Neural progenitor cell (in vitro differentiated cells): ENCODE results near the gene UPK3B. TPM values are rescaled to one million over a fixed set of nuclear protein-coding genes. Genes with fewer than 3 reads are reported as not detected.
"Not testable (repeated sequence)": the region's sequence is repeated elsewhere in the genome, so short reads cannot be mapped to it uniquely, and the experiment has no call there.

ENCODE experiments used
- DNase-seq: peaks from one replicate; pipeline ENCODE4 v3.0.0-alpha.2; 2016; ENCODE audit warnings: low spot score
- H2AFZ ChIP-seq: fragments of 200-600 bp; sonication (generic); replicated peaks from 2 replicates; pipeline ENCODE4 v1.6.1; 2016; ENCODE audit warnings: antibody characterized with exemption
- H3F3A ChIP-seq: fragments of 200-600 bp; sonication (generic); 2 replicates; pipeline ENCODE4 v1.6.1; 2016; ENCODE audit warnings: antibody characterized with exemption, low read depth
- H3K27ac ChIP-seq: fragments of 200-600 bp; sonication (generic); 2 replicates; pipeline ENCODE4 v1.5.1; 2016; ENCODE audit warnings: mild to moderate bottlenecking
- H3K27me3 ChIP-seq: fragments of 200-600 bp; sonication (generic); 2 replicates; pipeline ENCODE4 v1.6.1; 2016; ENCODE audit warnings: mild to moderate bottlenecking, moderate library complexity
- H3K36me3 ChIP-seq: fragments of 200-600 bp; sonication (generic); 2 replicates; pipeline ENCODE4 v1.5.1; 2016
- H3K4me1 ChIP-seq: fragments of 200-600 bp; sonication (generic); 2 replicates; pipeline ENCODE4 v1.6.1; 2016; ENCODE audit warnings: mixed run types
- H3K4me2 ChIP-seq: fragments of 200-600 bp; sonication (generic); 2 replicates; pipeline ENCODE4 v1.6.1; 2016
- H3K4me3 ChIP-seq: fragments of 200-600 bp; sonication (generic); 2 replicates; pipeline ENCODE4 v1.5.1; 2016
- H3K79me2 ChIP-seq: fragments of 200-600 bp; sonication (generic); 2 replicates; pipeline ENCODE4 v1.6.1; 2016; ENCODE audit warnings: low read depth
- H3K9ac ChIP-seq: fragments of 200-600 bp; sonication (generic); 2 replicates; pipeline ENCODE4 v1.6.1; 2016
- H3K9me3 ChIP-seq: fragments of 200-600 bp; sonication (generic); 2 replicates; pipeline ENCODE4 v1.5.1; 2016; ENCODE audit warnings: low read depth
- H4K20me1 ChIP-seq: fragments of 200-600 bp; sonication (generic); 2 replicates; pipeline ENCODE4 v1.6.1; 2016; ENCODE audit warnings: low read depth
- H3K27ac Mint-ChIP-seq: 3 replicates; pipeline ENCODE4 v1.8.0; 2021; ENCODE audit warnings: mixed read lengths
- H3K27me3 Mint-ChIP-seq: 2 replicates; pipeline ENCODE4 v1.8.0; 2022; ENCODE audit warnings: low read depth, mild to moderate bottlenecking, inconsistent platforms, moderate library complexity, mixed read lengths; ENCODE audit not compliant: insufficient read depth
- H3K36me3 Mint-ChIP-seq: 3 replicates; pipeline ENCODE4 v1.8.0; 2021; ENCODE audit warnings: mixed read lengths
- H3K4me1 Mint-ChIP-seq: 3 replicates; pipeline ENCODE4 v1.8.0; 2021; ENCODE audit warnings: mixed read lengths
- H3K4me3 Mint-ChIP-seq: 3 replicates; pipeline ENCODE4 v1.8.0; 2021; ENCODE audit warnings: mild to moderate bottlenecking, moderate library complexity, mixed read lengths
- H3K9me3 Mint-ChIP-seq: 3 replicates; pipeline ENCODE4 v1.8.0; 2020; ENCODE audit warnings: mixed read lengths
- total RNA-seq: library from RNA; depleted of rRNA; stranded (reverse); fragments of >200 nt; gene quantifications from 2 replicates; pipeline ENCODE4 v1.2.3, GENCODE V29; 2015; ENCODE audit warnings: low replicate concordance

UPK3B gene
- total RNA-seq, 1 donor from 2014 or later = not detected

DNA sequence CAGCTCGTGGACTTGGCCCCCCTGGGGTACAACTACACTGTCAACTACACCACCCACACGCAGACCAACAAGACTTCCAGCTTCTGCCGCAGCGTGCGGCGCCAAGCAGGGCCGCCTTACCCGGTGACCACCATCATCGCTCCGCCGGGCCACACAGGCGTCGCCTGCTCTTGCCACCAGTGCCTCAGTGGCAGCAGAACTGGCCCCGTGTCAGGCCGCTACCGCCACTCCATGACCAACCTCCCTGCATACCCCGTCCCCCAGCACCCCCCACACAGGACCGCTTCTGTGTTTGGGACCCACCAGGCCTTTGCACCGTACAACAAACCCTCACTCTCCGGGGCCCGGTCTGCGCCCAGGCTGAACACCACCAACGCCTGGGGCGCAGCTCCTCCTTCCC is 27.7 kb upstream of the UPK3B start:
- H3K4me3 Mint-ChIP-seq, H3K36me3 ChIP-seq, DNase-seq, H3K27ac Mint-ChIP-seq, H3F3A ChIP-seq, H3K27ac ChIP-seq, H3K79me2 ChIP-seq, H4K20me1 ChIP-seq, H3K9me3 Mint-ChIP-seq, H3K4me1 ChIP-seq, H3K27me3 ChIP-seq, H2AFZ ChIP-seq, H3K36me3 Mint-ChIP-seq, H3K9ac ChIP-seq, H3K27me3 Mint-ChIP-seq, H3K9me3 ChIP-seq, H3K4me1 Mint-ChIP-seq, H3K4me2 ChIP-seq, H3K4me3 ChIP-seq: not testable (repeated sequence)

- H3K9me3 Mint-ChIP-seq, H3K4me3 ChIP-seq, H3K27ac Mint-ChIP-seq, H3K4me3 Mint-ChIP-seq, H3K79me2 ChIP-seq, H3K27me3 Mint-ChIP-seq, H3K27ac ChIP-seq, H3K4me1 ChIP-seq, H3F3A ChIP-seq, H4K20me1 ChIP-seq, H3K4me2 ChIP-seq, H3K9me3 ChIP-seq, H3K36me3 Mint-ChIP-seq, H3K27me3 ChIP-seq, H3K4me1 Mint-ChIP-seq, DNase-seq, H2AFZ ChIP-seq, H3K36me3 ChIP-seq, H3K9ac ChIP-seq: not testable (repeated sequence)
These were observed 27.3 kb upstream of the UPK3B start for GRCh38 chr7:76483081-76483480.

- H3K36me3 ChIP-seq, H3K4me1 ChIP-seq, H3F3A ChIP-seq, H3K79me2 ChIP-seq, DNase-seq, H3K27me3 Mint-ChIP-seq, H3K27ac Mint-ChIP-seq, H3K4me1 Mint-ChIP-seq, H3K4me3 Mint-ChIP-seq, H3K27me3 ChIP-seq, H3K9me3 ChIP-seq, H3K36me3 Mint-ChIP-seq, H3K27ac ChIP-seq, H3K9me3 Mint-ChIP-seq, H3K4me3 ChIP-seq, H4K20me1 ChIP-seq, H2AFZ ChIP-seq, H3K9ac ChIP-seq, H3K4me2 ChIP-seq: not testable (repeated sequence)
These were observed 25.9 kb upstream of the UPK3B start for GRCh38 chr7:76484456-76484855.

GRCh38 chr7:76485822-76486610 is 24.3 kb upstream of the UPK3B start:
- H3K36me3 ChIP-seq, H3K79me2 ChIP-seq, H3K4me1 Mint-ChIP-seq, H2AFZ ChIP-seq, H4K20me1 ChIP-seq, H3K4me2 ChIP-seq, H3K36me3 Mint-ChIP-seq, H3K27me3 ChIP-seq, H3K4me3 Mint-ChIP-seq, H3K4me3 ChIP-seq, H3K9me3 Mint-ChIP-seq, H3F3A ChIP-seq, DNase-seq, H3K4me1 ChIP-seq, H3K9me3 ChIP-seq, H3K27ac ChIP-seq, H3K27me3 Mint-ChIP-seq, H3K27ac Mint-ChIP-seq, H3K9ac ChIP-seq: not testable (repeated sequence)

DNA sequence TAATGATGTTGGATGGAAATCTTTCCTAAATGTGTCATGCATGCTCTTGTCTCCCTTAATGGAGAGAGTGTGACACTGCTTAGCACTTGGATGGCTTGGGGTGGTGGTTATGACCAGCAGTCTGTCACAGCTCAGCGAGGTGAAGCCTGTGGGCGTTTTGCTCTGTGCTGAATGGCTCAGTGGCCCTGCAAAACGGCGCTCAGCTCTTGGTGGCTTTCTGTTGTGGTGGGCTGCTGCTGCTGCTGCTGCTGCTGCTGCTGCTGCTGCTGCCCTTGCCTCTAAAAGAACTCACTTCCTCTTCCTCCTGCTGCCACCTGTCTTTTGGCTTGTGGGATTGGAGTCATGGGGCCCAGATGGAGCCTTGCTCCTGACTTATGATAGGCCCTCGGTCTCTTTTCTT is 23.7 kb upstream of the UPK3B start:
- H3K27me3 ChIP-seq, H3K27ac Mint-ChIP-seq, H3K79me2 ChIP-seq, H3F3A ChIP-seq, H3K27me3 Mint-ChIP-seq, H3K4me1 ChIP-seq, H2AFZ ChIP-seq, H4K20me1 ChIP-seq, H3K9me3 Mint-ChIP-seq, H3K4me1 Mint-ChIP-seq, H3K9ac ChIP-seq, H3K36me3 ChIP-seq, H3K4me3 ChIP-seq, DNase-seq, H3K27ac ChIP-seq, H3K36me3 Mint-ChIP-seq, H3K4me3 Mint-ChIP-seq, H3K4me2 ChIP-seq, H3K9me3 ChIP-seq: not testable (repeated sequence)

DNA sequence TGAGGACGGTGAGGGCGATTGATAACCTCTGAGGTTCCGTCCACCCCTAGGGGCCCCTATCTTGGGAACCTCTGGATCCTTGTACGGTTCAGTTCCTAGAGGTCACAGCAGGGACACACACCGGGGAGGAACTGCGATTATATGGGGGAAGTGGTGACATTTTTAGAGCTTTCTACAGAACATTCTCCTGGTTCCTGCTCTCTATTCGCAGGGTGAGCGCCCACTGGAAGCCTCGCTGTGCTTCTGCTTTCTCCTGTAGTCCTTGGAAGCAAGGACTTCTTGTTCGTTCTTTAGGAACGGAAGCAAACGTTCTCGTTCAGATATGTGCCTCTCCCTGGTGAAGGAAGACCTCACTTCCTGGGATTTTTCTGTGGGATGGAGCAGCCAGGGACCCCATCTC is 22.4 kb upstream of the UPK3B start:
- H3K27ac Mint-ChIP-seq, H3K36me3 ChIP-seq, H3K4me3 Mint-ChIP-seq, H2AFZ ChIP-seq, H3K9me3 ChIP-seq, H3K27ac ChIP-seq, H3K79me2 ChIP-seq, H3F3A ChIP-seq, H3K27me3 Mint-ChIP-seq, H3K4me3 ChIP-seq, DNase-seq, H4K20me1 ChIP-seq, H3K4me1 Mint-ChIP-seq, H3K4me1 ChIP-seq, H3K4me2 ChIP-seq, H3K9ac ChIP-seq, H3K27me3 ChIP-seq, H3K36me3 Mint-ChIP-seq, H3K9me3 Mint-ChIP-seq: not testable (repeated sequence)

DNA sequence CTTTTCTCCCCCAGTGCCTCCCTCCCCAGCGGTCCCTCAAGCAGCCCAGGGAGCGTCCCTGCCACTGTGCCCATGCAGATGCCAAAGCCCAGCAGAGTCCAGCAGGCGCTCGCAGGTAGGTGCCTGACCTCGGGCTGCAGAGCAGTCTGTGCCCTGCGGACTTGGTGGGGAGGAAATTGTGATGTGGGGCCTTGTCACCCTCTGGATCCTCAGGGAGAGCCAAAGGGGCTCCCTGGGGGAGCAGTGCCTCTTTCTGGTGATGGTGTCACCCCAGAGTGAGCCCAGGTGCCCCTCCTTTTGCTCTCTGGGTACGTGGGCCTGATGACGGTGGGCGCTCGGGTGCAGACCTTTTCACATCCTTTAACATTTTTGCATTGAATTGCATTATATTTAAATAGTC is 18.2 kb upstream of the UPK3B start:
- not testable (repeated sequence) for H3K9me3 Mint-ChIP-seq, H3K36me3 Mint-ChIP-seq, H2AFZ ChIP-seq, H3K4me3 ChIP-seq, H3F3A ChIP-seq, H3K9me3 ChIP-seq, H3K4me3 Mint-ChIP-seq, H3K9ac ChIP-seq, DNase-seq, H3K4me1 ChIP-seq, H3K27ac ChIP-seq, H3K27ac Mint-ChIP-seq, H3K27me3 Mint-ChIP-seq, H3K79me2 ChIP-seq, H3K4me2 ChIP-seq, H4K20me1 ChIP-seq, H3K27me3 ChIP-seq, H3K36me3 ChIP-seq, H3K4me1 Mint-ChIP-seq

DNA sequence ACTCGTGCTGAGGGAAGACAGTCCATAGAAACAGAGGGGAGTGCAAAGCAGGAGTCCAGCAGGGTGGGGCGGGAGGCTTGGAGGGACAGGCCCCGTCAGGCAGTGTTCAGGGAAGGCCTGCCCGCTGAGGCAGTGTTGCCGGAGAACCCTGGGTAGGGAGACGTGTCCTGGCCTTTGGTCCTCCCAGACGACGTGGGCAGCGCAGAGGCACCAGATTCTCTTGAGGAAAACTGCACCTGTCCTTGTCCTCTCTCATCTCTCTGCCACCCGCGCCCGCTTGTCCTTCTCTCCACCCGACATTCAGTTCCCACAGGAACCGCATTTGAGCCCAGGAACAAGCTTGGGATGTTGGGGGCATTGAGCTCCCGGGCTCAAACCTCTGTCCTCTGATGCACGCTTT is 14.6 kb upstream of the UPK3B start:
- not testable (repeated sequence) for H3K36me3 ChIP-seq, DNase-seq, H3K4me1 Mint-ChIP-seq, H3K4me3 ChIP-seq, H3K4me2 ChIP-seq, H3K4me3 Mint-ChIP-seq, H3K27ac ChIP-seq, H3K27me3 Mint-ChIP-seq, H3F3A ChIP-seq, H3K79me2 ChIP-seq, H3K9me3 Mint-ChIP-seq, H3K9ac ChIP-seq, H3K9me3 ChIP-seq, H3K27me3 ChIP-seq, H4K20me1 ChIP-seq, H3K4me1 ChIP-seq, H3K27ac Mint-ChIP-seq, H3K36me3 Mint-ChIP-seq, H2AFZ ChIP-seq
